Measurements from ENCODE around the gene PPP2R3C.
"Not testable (repeated sequence)": the region's sequence is repeated elsewhere in the genome, so short reads cannot be mapped to it uniquely, and the experiment has no call there.

Gene PPP2R3C

DNA sequence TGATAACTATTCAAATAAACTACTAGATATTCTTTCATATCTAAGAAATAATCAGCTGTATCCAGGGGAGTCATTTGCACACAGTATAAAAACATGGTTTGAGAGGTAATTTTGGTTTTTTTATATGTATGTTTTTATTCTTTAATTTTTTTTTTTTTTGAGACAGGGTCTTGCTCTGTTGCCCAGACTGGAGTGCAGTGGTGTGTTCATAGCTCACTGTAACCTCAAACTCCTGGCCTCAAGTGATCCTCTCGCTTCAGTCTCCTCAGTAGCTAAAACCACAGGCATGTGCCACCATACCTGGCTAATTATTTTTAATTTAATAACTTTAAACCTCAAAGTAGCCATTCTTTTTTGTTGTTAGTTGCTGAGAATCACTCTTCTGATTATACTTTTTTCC, 2.3 kb upstream of the PPP2R3C start:
- DNase-seq (ENCODE audit: low read depth, low spot score) = no peak

GRCh38 chr14:35123388-35123703, 1.6 kb upstream of the PPP2R3C start:
- DNase-seq (ENCODE audit: low read depth, low spot score) = no peak

GRCh38 chr14:35122696-35123387, 1.1 kb upstream of the PPP2R3C start:
- DNase-seq (ENCODE audit: low read depth, low spot score) = peak; percentile 23

DNA sequence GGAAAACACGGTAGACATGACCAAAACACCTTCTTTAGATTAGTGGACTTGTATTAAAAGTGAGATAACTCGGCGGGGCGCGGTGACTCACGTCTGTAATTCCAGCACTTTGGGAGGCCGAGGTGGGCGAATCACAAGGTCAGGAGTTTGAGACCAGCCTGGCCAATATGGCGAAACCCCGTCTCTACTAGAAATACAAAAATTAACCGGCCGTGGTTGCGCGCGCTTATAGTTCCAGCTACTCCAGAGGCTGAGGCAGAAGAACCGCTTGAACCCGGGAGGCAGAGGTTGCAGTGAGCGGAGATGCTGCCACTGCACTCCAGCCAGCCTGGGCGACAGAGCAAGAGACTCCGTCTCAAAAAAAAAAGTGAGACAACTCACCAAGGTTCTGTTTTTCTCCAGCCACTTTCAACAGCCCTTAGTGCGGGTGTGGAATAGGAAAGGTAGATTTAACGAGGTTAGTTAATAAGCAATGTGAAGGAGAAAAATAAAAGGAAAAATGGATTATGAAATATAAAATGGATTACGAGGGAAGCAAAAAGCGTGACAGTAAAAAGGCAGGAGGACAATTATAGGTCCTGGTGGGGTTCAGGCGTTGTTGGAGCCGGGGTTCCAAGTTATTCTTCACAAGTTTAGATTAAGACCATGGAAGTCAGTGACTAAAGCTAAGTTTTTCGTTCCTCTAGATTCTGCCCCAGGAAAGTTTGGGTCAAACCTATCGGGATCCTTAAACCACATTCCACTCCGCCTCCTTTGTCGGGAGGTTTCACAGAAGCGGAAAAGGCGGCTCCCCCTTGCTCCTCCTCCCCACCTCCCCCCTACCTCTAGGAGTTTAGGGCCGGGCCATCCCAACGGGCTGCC, 534 bp downstream of the PPP2R3C start:
- no peak for DNase-seq (ENCODE audit: low read depth, low spot score)

GRCh38 chr14:35117112-35117511, 4.7 kb downstream of the PPP2R3C start:
- no peak for DNase-seq (ENCODE audit: low read depth, low spot score)

- DNase-seq (ENCODE audit: low read depth, low spot score) = no peak
Observed at GRCh38 chr14:35116242-35116641, 5.5 kb downstream of the PPP2R3C start.

DNA sequence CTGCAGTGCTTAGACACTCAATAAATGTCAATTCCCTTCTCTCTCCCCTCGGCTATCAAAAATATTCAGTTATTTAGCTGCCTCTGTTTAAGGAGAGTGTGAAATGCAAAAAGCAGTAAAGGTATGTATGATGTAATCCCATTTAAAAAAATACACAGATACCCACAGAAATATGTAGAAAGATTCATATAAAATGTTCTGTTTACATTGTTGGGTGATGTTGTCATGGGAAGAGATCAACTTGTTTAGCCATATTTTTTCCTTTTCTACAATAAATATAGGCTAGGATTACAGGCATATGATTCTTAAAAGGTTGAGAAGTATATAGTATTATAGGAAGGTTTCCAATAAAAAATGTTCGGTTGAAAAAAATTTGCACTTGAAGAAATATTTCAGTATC, 7.8 kb downstream of the PPP2R3C start:
- DNase-seq (ENCODE audit: low read depth, low spot score) = no peak

DNA sequence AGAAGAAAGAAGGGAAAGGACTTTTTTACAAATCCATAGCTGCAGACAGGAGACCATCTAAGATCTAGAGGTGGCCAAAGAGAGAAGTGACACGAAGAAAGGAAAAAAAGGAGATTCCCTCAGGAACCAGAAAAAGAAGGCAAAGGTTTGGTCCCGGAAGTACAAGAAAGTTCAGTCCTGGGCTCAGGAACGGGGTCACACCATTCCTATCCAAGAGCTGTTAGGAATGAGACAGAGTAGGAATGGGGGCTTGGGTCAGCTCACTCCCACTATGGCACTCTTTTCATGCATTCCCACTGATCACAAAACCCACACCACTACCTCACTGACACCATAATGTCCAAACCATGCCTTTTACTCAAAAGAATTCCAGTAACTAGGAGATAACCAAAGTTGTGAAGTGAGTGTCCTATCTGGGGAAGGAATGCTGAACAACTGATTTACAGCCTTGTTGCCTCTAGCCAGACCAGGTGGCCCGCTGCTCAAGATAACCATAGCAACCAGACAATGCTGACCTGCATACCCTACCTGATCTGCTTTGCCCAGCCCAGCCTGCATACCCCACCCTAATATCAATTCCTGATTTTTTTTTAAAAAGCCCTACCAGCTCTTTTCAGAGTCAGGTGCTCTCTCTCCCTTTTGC, 8.4 kb downstream of the PPP2R3C start:
- DNase-seq (ENCODE audit: low read depth, low spot score) = no peak

DNA sequence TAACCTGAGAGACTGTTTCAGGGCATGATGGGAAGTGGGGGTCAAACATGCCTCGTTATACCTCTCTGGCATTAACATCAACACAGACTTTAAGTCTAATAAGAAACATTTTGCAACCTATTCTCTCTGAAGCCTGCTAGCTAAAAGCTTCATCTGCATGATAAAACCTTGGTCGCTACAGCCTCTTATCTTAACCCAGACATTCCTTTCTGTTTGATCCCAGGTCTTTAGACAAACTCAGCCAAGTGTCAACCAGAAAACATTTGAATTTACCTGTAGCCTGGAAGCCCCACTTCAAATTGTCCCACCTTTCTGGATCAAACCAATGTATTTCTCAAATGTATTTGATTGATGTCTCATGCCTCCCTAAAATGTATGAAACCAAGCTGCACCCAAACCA, 9.1 kb downstream of the PPP2R3C start:
- no peak for DNase-seq (ENCODE audit: low read depth, low spot score)

GRCh38 chr14:35107866-35108265, 13.9 kb downstream of the PPP2R3C start:
- DNase-seq (ENCODE audit: low read depth, low spot score) = no peak

GRCh38 chr14:35094645-35095044, 27.1 kb downstream of the PPP2R3C start:
- not testable (repeated sequence) for DNase-seq (ENCODE audit: low read depth, low spot score)

- no peak for DNase-seq (ENCODE audit: low read depth, low spot score)
Observed at GRCh38 chr14:35088514-35088913, 33.3 kb downstream of the PPP2R3C start.

GRCh38 chr14:35085441-35085840, 36.3 kb downstream of the PPP2R3C start:
- no peak for DNase-seq (ENCODE audit: low read depth, low spot score)

GRCh38 chr14:35083530-35084150, 38.1 kb downstream of the PPP2R3C start:
- no peak for DNase-seq (ENCODE audit: low read depth, low spot score)

DNA sequence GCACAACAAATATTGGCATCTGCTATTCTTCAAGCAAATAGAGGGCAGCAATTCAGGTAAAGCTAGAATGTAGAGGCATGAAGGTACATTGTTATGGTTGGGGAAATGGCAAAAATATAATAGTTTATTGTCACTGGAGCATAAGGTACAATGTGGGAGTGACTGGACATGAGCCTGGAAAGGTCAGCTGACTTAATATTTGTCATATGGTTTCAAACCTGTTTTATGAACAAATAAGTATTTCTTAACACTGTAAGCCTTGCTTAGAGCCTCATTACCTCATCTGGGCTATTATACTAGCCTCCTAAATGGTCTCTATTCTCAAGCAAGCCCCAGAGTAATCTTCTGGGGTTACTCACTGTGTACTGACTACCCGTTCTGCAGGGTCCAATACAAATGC, 42.0 kb downstream of the PPP2R3C start:
- DNase-seq (ENCODE audit: low read depth, low spot score) = no peak

DNA sequence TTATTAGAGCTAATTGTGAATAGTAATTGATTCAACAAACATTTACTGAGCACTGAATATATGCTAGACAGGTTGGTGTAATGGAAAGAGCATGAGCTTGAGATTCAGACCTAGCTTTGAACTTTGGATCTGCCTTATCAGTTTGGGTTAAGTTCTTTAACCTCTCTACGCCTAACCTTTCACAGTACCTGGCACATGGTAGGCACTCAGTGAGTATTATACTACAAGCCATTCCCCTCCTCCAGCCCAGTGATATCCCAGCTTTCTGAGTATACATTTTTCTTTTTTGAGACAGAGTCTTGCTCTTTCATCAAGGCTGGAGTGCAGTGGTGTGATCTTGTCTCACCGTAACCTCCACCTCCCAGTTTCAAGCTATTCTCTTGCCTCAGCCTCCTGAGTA, 43.7 kb downstream of the PPP2R3C start:
- DNase-seq (ENCODE audit: low read depth, low spot score) = no peak

DNA sequence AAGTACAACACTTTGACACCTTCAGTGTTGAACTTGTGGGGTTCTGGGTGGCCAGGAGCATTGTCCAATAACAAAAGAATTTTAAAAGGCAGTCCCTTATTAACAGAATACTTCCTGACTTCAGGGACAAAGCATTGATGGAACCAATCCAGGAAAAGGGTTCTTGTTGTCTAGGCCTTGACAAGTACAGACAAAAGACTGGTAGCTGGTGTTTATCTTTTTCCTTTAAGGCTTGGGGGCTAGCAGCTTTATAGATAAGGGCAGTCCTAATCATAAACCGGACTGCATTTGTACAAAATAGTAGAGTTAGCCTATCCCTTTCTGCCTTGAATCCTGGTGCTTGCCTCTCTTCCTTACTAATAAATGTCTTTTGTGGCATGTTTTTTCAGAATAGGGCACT, 48.3 kb downstream of the PPP2R3C start:
- DNase-seq (ENCODE audit: low read depth, low spot score) = no peak

- no peak for DNase-seq (ENCODE audit: low read depth, low spot score)
Observed at GRCh38 chr14:35072226-35072625, 49.6 kb downstream of the PPP2R3C start.

- DNase-seq (ENCODE audit: low read depth, low spot score) = no peak
Observed at GRCh38 chr14:35068238-35069012, 53.4 kb downstream of the PPP2R3C start.

DNA sequence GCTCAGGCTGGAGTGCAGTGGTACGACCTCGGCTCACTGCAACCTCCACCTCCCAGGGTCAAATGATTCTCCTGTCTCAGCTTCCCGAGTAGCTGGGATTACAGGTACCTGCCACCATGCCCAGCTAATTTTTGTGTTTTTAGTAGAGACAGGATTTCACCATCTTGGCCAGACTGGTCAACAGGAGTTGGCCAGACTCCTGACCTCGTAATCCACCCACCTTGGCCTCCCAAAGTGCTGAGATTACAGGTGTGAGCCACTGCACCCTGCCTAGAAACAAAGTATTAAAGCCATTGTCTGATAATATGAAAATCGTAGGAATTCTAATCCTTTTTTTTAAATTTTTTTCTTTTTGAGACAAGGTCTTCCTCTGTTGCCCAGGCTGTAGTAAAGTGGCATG, 56.1 kb downstream of the PPP2R3C start:
- not testable (repeated sequence) for DNase-seq (ENCODE audit: low read depth, low spot score)

GRCh38 chr14:35061113-35061791, 60.5 kb downstream of the PPP2R3C start:
- not testable (repeated sequence) for DNase-seq (ENCODE audit: low read depth, low spot score)
